GM23338 (cell line): ENCODE measurements around the gene MPL. TPM values are rescaled to one million over a fixed set of nuclear protein-coding genes. Genes with fewer than 3 reads are reported as not detected.

Experiments
- ATAC-seq: fragments of 200-7000 bp; cut with Tn5 transposase; 3 replicates; pipeline ENCODE4 v1.9.1; 2020
- DNase-seq: peaks from one replicate; pipeline ENCODE4 v3.0.0-alpha.2; 2015; ENCODE audit warnings: low spot score
- H2AFZ ChIP-seq: fragments of 200-600 bp; sonication (generic); 2 replicates; pipeline ENCODE4 v1.8.0; 2016; ENCODE audit warnings: antibody characterized with exemption, mild to moderate bottlenecking, moderate library complexity
- H3F3A ChIP-seq: fragments of 200-600 bp; sonication (generic); replicated peaks from 2 replicates; pipeline ENCODE4 v1.8.0; 2017; ENCODE audit warnings: antibody characterized with exemption, mixed run types, low read depth
- H3K27ac ChIP-seq: fragments of 200-600 bp; sonication (generic); 2 replicates; pipeline ENCODE4 v1.6.1; 2016; ENCODE audit warnings: low read depth
- H3K27me3 ChIP-seq: fragments of 200-600 bp; sonication (generic); 2 replicates; pipeline ENCODE4 v1.8.0; 2016; ENCODE audit warnings: mild to moderate bottlenecking, mixed run types, moderate library complexity; ENCODE audit not compliant: insufficient read depth
- H3K36me3 ChIP-seq: fragments of 200-600 bp; sonication (generic); 2 replicates; pipeline ENCODE4 v1.8.0; 2016; ENCODE audit warnings: mild to moderate bottlenecking; ENCODE audit not compliant: insufficient read depth
- H3K4me1 ChIP-seq: fragments of 200-600 bp; sonication (generic); 2 replicates; pipeline ENCODE4 v1.8.0; 2016; ENCODE audit warnings: mild to moderate bottlenecking, moderate library complexity; ENCODE audit not compliant: insufficient read depth
- H3K4me2 ChIP-seq: fragments of 200-600 bp; sonication (generic); 2 replicates; pipeline ENCODE4 v1.7.1; 2017; ENCODE audit warnings: mixed run types
- H3K4me3 ChIP-seq: fragments of 200-600 bp; sonication (generic); 2 replicates; pipeline ENCODE4 v1.6.1; 2016; ENCODE audit warnings: mixed run types
- H3K79me2 ChIP-seq: fragments of 200-600 bp; sonication (generic); replicated peaks from 2 replicates; pipeline ENCODE4 v1.8.0; 2017; ENCODE audit warnings: mild to moderate bottlenecking; ENCODE audit not compliant: insufficient read depth
- H3K9me2 ChIP-seq: fragments of 200-600 bp; sonication (generic); 2 replicates; pipeline ENCODE4 v1.8.0; 2017; ENCODE audit not compliant: insufficient read depth
- H4K20me1 ChIP-seq: fragments of 200-600 bp; sonication (generic); replicated peaks from 2 replicates; pipeline ENCODE4 v1.8.0; 2017; ENCODE audit warnings: mild to moderate bottlenecking; ENCODE audit not compliant: insufficient read depth
- H3K27ac Mint-ChIP-seq: 2 replicates; pipeline ENCODE4 v1.8.0; 2020; ENCODE audit warnings: inconsistent platforms, mild to moderate bottlenecking, moderate library complexity, mixed read lengths
- H3K27me3 Mint-ChIP-seq: 3 replicates; pipeline ENCODE4 v1.8.0; 2022; ENCODE audit warnings: low read depth, mild to moderate bottlenecking, moderate library complexity, mixed read lengths, inconsistent platforms; ENCODE audit not compliant: insufficient read depth, poor library complexity
- H3K36me3 Mint-ChIP-seq: 3 replicates; pipeline ENCODE4 v1.8.0; 2021; ENCODE audit warnings: low read depth, mild to moderate bottlenecking, inconsistent platforms, moderate library complexity, mixed read lengths
- H3K4me1 Mint-ChIP-seq: 3 replicates; pipeline ENCODE4 v1.8.0; 2020; ENCODE audit warnings: mild to moderate bottlenecking, inconsistent platforms, mixed read lengths
- H3K4me3 Mint-ChIP-seq: 3 replicates; pipeline ENCODE4 v1.8.0; 2021; ENCODE audit warnings: moderate library complexity, mild to moderate bottlenecking, inconsistent platforms, mixed read lengths
- H3K9me3 Mint-ChIP-seq: 3 replicates; pipeline ENCODE4 v1.8.0; 2020; ENCODE audit warnings: moderate library complexity, mild to moderate bottlenecking, inconsistent platforms, mixed read lengths
- CREB1 ChIP-seq: fragments of 250-450 bp; sonication (Bioruptor Pico); IDR thresholded peaks from 2 replicates; pipeline ENCODE4 v1.5.0; 2020; ENCODE audit warnings: low read depth, mild to moderate bottlenecking, moderate library complexity
- EZH2 ChIP-seq: fragments of 200-600 bp; sonication (generic); IDR thresholded peaks from one replicate; pipeline ENCODE4 v1.8.0; 2017; ENCODE audit warnings: antibody characterized with exemption, mild to moderate bottlenecking, low read depth; ENCODE audit not compliant: unreplicated experiment
- EZH2phosphoT487 ChIP-seq: fragments of 200-600 bp; sonication (generic); IDR thresholded peaks from one replicate; pipeline ENCODE4 v1.8.1; 2018; ENCODE audit warnings: antibody characterized with exemption; ENCODE audit not compliant: unreplicated experiment
- JUNB ChIP-seq: IDR thresholded peaks from one replicate; pipeline ENCODE4 v1.6.1; 2016; ENCODE audit warnings: antibody characterized with exemption; ENCODE audit not compliant: unreplicated experiment
- NANOG ChIP-seq: IDR thresholded peaks from 2 replicates; pipeline ENCODE4 v1.6.1; 2016; ENCODE audit warnings: antibody characterized with exemption, borderline replicate concordance
- POLR2AphosphoS5 ChIP-seq: IDR thresholded peaks from 2 replicates; pipeline ENCODE4 v1.6.1; 2016; ENCODE audit warnings: antibody characterized with exemption, low read depth
- STAT1 ChIP-seq: IDR thresholded peaks from one replicate; pipeline ENCODE4 v1.6.1; 2016; ENCODE audit warnings: antibody characterized with exemption; ENCODE audit not compliant: unreplicated experiment
- ZNF114 ChIP-seq: fragments of 250-450 bp; sonication (Bioruptor Pico); IDR thresholded peaks from 2 replicates; pipeline ENCODE4 v1.5.0; 2020; ENCODE audit warnings: mild to moderate bottlenecking, moderate library complexity
- ZNF331 ChIP-seq: fragments of 250-450 bp; sonication (Bioruptor Pico); IDR thresholded peaks from 2 replicates; pipeline ENCODE4 v1.5.0; 2020; ENCODE audit warnings: low read depth, mild to moderate bottlenecking, moderate library complexity
- polyA plus RNA-seq: library from polyadenylated mRNA; unstranded; fragments of >200 nt; fragmentation: Nextera tagmentation; extraction: Ambion mirVana; gene quantifications from 2 replicates; pipeline ENCODE4 v1.2.1, GENCODE V29; 2016
- total RNA-seq: library from RNA; depleted of rRNA; stranded (reverse); fragments of >200 nt; shearing (Covaris generic); gene quantifications from 2 replicates; pipeline ENCODE4 v1.2.3, GENCODE V29; 2014
- TF ChIP-seq, protein P1 (sequence below): fragments of 250-450 bp; sonication (Bioruptor Pico); IDR thresholded peaks from 2 replicates; pipeline ENCODE4 v1.5.0; 2020; ENCODE audit warnings: mild to moderate bottlenecking, moderate library complexity
- TF ChIP-seq, protein P2 (sequence below), 2 experiments: fragments of 200-600 bp in 1 of 2; sonication (generic) in 1 of 2; conservative IDR thresholded peaks; 2 replicates each; pipeline versions ENCODE4 v1.5.1 to v1.6.1; 2016 to 2017; ENCODE audit warnings: antibody characterized with exemption in 2 of 2, low read depth in 2 of 2, mild to moderate bottlenecking in 2 of 2, moderate library complexity in 1 of 2
- TF ChIP-seq, protein P3 (sequence below): IDR thresholded peaks from 2 replicates; pipeline ENCODE4 v1.6.1; 2016; ENCODE audit warnings: antibody characterized with exemption
- TF ChIP-seq, protein P4 (sequence below): IDR thresholded peaks from one replicate; pipeline ENCODE4 v1.6.1; 2018; ENCODE audit warnings: antibody characterized with exemption; ENCODE audit not compliant: unreplicated experiment

MPL gene
- total and polyA plus RNA-seq, 2 experiments from 2014 or later = not detected

DNA sequence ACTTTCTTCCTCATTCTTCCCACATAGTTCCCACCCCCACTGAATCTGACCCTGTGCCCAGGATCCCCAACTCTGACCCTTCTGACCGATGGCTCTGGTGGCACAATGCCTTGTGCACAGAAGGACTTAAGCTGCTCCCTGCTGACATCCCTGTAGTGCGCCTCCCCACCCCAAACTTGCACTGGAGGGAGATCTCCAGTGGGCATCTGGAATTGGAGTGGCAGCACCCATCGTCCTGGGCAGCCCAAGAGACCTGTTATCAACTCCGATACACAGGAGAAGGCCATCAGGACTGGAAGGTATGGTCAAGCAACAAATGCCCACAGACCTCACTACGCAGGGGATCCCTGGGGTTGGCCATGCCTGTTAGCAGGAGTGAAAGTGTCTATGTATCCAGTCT is 9.0 kb downstream of the MPL start:
- Histone ChIP-seq H3K4me3 (no peak overlapping the region), H3K27me3 (peaks cover 18% of the 10 kb centered on the region), H3K36me3 (no peaks in the 10 kb centered on the region), H3K4me2 (no peak overlapping the region), H4K20me1 (no peaks in the 10 kb centered on the region), H3K9me2 (no peaks in the 10 kb centered on the region), H2AFZ (0 out of 2 replicates have a peak overlapping the region, but pooled peaks have one; percentile 38), H3K4me1 (peaks cover 20% of the 10 kb centered on the region), H3F3A (peaks cover 13% of the 10 kb centered on the region; the same call in 1 of the 2 replicates), H3K27ac (no peak overlapping the region), H3K79me2 (no peaks in the 10 kb centered on the region)
- TF ChIP-seq, protein P1, sequence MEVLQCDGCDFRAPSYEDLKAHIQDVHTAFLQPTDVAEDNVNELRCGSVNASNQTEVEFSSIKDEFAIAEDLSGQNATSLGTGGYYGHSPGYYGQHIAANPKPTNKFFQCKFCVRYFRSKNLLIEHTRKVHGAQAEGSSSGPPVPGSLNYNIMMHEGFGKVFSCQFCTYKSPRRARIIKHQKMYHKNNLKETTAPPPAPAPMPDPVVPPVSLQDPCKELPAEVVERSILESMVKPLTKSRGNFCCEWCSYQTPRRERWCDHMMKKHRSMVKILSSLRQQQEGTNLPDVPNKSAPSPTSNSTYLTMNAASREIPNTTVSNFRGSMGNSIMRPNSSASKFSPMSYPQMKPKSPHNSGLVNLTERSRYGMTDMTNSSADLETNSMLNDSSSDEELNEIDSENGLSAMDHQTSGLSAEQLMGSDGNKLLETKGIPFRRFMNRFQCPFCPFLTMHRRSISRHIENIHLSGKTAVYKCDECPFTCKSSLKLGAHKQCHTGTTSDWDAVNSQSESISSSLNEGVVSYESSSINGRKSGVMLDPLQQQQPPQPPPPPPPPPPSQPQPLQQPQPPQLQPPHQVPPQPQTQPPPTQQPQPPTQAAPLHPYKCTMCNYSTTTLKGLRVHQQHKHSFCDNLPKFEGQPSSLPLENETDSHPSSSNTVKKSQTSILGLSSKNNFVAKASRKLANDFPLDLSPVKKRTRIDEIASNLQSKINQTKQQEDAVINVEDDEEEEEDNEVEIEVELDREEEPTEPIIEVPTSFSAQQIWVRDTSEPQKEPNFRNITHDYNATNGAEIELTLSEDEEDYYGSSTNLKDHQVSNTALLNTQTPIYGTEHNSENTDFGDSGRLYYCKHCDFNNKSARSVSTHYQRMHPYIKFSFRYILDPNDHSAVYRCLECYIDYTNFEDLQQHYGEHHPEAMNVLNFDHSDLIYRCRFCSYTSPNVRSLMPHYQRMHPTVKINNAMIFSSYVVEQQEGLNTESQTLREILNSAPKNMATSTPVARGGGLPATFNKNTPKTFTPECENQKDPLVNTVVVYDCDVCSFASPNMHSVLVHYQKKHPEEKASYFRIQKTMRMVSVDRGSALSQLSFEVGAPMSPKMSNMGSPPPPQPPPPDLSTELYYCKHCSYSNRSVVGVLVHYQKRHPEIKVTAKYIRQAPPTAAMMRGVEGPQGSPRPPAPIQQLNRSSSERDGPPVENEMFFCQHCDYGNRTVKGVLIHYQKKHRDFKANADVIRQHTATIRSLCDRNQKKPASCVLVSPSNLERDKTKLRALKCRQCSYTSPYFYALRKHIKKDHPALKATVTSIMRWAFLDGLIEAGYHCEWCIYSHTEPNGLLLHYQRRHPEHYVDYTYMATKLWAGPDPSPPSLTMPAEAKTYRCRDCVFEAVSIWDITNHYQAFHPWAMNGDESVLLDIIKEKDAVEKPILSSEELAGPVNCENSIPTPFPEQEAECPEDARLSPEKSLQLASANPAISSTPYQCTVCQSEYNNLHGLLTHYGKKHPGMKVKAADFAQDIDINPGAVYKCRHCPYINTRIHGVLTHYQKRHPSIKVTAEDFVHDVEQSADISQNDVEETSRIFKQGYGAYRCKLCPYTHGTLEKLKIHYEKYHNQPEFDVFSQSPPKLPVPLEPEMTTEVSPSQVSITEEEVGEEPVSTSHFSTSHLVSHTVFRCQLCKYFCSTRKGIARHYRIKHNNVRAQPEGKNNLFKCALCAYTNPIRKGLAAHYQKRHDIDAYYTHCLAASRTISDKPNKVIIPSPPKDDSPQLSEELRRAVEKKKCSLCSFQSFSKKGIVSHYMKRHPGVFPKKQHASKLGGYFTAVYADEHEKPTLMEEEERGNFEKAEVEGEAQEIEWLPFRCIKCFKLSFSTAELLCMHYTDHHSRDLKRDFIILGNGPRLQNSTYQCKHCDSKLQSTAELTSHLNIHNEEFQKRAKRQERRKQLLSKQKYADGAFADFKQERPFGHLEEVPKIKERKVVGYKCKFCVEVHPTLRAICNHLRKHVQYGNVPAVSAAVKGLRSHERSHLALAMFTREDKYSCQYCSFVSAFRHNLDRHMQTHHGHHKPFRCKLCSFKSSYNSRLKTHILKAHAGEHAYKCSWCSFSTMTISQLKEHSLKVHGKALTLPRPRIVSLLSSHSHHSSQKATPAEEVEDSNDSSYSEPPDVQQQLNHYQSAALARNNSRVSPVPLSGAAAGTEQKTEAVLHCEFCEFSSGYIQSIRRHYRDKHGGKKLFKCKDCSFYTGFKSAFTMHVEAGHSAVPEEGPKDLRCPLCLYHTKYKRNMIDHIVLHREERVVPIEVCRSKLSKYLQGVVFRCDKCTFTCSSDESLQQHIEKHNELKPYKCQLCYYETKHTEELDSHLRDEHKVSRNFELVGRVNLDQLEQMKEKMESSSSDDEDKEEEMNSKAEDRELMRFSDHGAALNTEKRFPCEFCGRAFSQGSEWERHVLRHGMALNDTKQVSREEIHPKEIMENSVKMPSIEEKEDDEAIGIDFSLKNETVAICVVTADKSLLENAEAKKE (CRISPR knock-in tag) = no peak
- TF ChIP-seq, protein P2, sequence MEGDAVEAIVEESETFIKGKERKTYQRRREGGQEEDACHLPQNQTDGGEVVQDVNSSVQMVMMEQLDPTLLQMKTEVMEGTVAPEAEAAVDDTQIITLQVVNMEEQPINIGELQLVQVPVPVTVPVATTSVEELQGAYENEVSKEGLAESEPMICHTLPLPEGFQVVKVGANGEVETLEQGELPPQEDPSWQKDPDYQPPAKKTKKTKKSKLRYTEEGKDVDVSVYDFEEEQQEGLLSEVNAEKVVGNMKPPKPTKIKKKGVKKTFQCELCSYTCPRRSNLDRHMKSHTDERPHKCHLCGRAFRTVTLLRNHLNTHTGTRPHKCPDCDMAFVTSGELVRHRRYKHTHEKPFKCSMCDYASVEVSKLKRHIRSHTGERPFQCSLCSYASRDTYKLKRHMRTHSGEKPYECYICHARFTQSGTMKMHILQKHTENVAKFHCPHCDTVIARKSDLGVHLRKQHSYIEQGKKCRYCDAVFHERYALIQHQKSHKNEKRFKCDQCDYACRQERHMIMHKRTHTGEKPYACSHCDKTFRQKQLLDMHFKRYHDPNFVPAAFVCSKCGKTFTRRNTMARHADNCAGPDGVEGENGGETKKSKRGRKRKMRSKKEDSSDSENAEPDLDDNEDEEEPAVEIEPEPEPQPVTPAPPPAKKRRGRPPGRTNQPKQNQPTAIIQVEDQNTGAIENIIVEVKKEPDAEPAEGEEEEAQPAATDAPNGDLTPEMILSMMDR (conservative IDR thresholded peaks at IDR 0.05; ENCODE audit: low read depth in 2 of 2) = no peak
- TF ChIP-seq ZNF331 (no peak), NANOG (no peak), CREB1 (no peak), EZH2 (no peak), STAT1 (no peak), POLR2AphosphoS5 (no peak), ZNF114 (CRISPR knock-in tag) (no peak), EZH2phosphoT487 (no peak), JUNB (no peak)
- TF ChIP-seq, protein P3, sequence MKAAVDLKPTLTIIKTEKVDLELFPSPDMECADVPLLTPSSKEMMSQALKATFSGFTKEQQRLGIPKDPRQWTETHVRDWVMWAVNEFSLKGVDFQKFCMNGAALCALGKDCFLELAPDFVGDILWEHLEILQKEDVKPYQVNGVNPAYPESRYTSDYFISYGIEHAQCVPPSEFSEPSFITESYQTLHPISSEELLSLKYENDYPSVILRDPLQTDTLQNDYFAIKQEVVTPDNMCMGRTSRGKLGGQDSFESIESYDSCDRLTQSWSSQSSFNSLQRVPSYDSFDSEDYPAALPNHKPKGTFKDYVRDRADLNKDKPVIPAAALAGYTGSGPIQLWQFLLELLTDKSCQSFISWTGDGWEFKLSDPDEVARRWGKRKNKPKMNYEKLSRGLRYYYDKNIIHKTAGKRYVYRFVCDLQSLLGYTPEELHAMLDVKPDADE = no peak
- TF ChIP-seq, protein P4, sequence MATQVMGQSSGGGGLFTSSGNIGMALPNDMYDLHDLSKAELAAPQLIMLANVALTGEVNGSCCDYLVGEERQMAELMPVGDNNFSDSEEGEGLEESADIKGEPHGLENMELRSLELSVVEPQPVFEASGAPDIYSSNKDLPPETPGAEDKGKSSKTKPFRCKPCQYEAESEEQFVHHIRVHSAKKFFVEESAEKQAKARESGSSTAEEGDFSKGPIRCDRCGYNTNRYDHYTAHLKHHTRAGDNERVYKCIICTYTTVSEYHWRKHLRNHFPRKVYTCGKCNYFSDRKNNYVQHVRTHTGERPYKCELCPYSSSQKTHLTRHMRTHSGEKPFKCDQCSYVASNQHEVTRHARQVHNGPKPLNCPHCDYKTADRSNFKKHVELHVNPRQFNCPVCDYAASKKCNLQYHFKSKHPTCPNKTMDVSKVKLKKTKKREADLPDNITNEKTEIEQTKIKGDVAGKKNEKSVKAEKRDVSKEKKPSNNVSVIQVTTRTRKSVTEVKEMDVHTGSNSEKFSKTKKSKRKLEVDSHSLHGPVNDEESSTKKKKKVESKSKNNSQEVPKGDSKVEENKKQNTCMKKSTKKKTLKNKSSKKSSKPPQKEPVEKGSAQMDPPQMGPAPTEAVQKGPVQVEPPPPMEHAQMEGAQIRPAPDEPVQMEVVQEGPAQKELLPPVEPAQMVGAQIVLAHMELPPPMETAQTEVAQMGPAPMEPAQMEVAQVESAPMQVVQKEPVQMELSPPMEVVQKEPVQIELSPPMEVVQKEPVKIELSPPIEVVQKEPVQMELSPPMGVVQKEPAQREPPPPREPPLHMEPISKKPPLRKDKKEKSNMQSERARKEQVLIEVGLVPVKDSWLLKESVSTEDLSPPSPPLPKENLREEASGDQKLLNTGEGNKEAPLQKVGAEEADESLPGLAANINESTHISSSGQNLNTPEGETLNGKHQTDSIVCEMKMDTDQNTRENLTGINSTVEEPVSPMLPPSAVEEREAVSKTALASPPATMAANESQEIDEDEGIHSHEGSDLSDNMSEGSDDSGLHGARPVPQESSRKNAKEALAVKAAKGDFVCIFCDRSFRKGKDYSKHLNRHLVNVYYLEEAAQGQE = no peak
- no peak overlapping the region for H3K4me3 Mint-ChIP-seq
- DNase-seq (no peak), ATAC-seq (no peak)
- H3K27me3 Mint-ChIP-seq = no peaks in the 10 kb centered on the region
- peaks cover 31% of the 10 kb centered on the region for H3K4me1 Mint-ChIP-seq
- H3K27ac Mint-ChIP-seq = no peak overlapping the region
- H3K9me3 Mint-ChIP-seq = no peaks in the 10 kb centered on the region
- no peaks in the 10 kb centered on the region for H3K36me3 Mint-ChIP-seq
